GM19351 (cell line): Measurements from ENCODE around the gene ANKRD40.
"Not testable (repeated sequence)": the region's sequence is repeated elsewhere in the genome, so short reads cannot be mapped to it uniquely, and the experiment has no call there.

ENCODE experiments used
- ATAC-seq: cut with Tn5 transposase; IDR thresholded peaks from one replicate; pipeline ENCODE4 v1.9.1; 2021; ENCODE audit warnings: mild to moderate bottlenecking, moderate library complexity; ENCODE audit not compliant: unreplicated experiment

ANKRD40 gene, protein sequence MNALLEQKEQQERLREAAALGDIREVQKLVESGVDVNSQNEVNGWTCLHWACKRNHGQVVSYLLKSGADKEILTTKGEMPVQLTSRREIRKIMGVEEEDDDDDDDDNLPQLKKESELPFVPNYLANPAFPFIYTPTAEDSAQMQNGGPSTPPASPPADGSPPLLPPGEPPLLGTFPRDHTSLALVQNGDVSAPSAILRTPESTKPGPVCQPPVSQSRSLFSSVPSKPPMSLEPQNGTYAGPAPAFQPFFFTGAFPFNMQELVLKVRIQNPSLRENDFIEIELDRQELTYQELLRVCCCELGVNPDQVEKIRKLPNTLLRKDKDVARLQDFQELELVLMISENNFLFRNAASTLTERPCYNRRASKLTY

DNA sequence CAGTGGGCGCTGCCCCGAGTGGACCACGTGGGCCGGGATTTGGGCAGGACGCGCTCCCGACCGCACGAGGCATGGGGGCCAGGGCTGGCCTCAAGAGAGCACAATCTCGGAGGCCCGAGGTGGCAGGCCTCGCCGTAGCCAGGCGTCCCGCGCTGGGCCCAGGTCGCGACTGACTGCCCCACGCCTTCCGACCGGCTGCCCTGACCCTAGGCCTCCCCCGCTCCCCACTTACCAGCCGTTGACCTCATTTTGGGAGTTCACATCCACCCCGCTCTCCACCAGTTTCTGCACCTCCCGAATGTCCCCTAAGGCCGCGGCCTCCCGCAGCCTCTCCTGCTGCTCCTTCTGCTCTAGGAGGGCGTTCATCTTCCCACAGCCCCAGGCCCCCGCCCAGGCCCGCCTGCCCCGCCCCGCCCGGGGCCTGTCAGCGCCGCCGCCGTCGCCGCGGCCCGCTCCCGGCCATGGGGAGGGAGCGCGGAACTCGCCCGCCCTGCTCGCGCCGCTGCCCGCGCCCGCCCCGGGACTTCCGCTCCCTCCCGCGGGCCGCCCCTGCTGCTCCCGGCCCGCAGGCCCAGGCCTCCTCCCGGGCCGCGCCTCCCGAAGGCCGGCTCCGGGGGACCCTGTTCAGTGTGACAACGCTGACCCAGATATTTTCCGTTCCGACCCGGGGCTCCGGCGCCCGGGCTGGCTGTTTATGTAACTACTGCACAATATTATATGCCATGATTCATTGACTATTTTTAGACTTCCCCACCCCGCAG is at the start of gene ANKRD40:
TSS of gene ANKRD40 (minus strand) at position 626 of the 761 bp plus-strand sequence. CDS start at position 366, 260 bp downstream.
- peak; percentile 72 for ATAC-seq

DNA sequence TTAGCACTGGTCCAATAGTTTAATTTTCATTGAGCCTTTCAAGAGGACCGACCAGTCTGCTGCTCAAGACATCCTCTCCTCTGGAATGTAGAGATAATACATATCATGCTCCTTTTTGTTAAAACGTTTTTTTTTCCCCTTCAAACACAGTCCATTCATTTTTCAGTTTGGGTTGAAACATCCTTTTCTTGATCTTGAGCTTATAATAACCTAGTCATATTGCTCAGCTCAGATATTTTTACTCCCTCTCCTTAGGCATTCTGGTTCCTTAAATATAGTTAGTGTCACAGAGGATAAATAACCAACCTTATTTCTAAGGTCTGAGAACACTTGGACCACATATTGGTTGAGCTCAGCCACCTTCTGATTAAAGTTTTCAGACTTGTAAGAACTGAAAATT is 46.8 kb upstream of the ANKRD40 start:
- ATAC-seq = no peak

DNA sequence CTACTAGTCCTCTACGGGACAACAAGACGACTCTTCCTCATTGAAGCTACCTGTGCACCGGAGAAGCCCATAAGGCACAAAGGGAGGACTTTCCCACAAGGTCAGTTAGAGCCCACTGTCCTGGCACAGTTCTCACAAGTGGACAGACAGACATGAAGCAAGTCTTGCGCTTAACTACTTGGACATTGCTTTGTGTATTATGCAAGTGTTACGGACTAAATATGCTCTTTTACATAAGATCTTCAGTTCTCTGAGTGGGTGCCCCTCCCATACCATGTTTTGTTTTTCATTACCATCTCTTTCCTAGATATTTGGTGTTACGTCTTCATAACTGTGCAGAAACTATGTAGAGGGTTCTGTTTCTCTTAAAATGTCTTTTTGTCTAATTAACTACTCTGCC is 41.5 kb upstream of the ANKRD40 start:
- ATAC-seq = no peak

DNA sequence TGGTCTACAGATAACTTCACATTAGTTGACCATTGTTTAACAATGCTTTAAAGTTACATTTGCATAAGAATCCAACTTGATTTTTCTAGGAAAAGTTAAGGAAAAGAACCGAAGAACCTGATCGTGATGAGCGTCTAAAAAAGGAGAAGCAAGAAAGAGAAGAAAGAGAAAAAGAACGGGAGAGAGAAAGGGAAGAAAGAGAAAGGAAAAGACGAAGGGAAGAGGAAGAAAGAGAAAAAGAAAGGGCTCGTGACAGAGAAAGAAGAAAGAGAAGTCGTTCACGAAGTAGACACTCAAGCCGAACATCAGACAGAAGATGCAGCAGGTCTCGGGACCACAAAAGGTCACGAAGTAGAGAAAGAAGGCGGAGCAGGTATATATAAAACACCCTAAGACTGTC is 37.9 kb upstream of the ANKRD40 start:
- no peak for ATAC-seq

DNA sequence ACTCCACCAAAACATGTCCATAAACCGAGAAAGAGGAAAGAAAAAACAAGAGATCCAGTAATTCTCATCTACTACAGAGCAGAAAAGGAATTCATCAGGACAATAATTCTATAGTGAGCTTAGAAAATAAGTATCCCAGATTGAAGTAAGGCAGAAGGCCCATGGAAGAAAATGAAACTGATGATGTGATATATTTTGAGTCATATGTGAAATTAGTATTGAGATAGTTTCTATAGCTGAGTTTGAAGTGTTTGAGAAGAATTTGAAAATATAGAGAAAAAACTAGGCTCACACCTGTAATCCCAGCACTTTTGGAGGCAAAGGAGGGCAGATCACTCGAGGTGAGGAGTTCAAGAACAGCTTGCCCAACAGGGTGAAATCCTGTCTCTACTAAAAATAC is 31.4 kb upstream of the ANKRD40 start:
- ATAC-seq = no peak

DNA sequence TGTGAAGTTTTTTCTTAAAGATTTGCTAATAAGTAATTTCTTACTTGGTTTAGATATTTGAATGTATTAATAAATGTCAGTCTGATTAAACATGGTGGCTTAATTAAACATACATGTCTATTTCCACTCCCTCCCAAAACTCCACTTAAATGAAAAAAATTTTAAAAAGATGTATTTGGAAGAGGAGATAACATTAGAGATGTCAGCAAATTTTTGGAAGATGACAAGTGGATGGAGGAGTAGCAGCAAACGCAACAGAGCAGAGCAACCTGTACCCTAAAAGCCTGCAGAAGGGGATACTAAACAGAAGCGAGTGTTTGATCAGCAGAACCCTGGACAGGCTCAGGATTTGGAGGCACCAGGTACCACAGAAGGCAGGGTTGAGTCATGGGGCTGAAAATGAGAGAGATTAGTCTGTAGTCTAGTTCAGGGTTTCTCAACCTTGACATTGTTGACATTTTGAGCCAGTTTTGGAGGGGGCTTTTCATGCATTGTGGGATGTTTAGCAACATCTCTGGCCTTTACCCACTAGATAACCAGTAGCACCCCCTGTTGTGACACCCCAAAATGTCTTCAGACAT is 29.5 kb upstream of the ANKRD40 start:
- ATAC-seq = no peak

DNA sequence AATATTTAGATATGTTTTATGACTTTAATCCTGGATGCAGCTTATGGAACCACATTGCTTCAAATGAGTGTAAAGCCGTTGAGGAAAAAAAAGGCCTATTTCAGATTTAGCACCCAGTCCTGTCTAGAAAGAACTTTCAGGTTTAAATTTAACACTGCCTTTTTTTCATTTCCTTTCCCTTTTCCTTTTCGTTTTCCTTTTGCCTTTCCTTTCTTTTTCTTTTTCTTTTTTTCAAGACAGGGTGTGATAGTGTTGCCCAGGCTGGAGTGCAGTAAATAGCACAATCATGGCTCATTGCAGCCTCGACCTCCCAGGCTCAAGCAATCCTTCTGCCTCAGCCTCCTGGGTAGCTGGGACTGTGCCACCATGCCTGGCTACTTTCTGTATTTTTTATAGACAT is 27.6 kb upstream of the ANKRD40 start:
- no peak for ATAC-seq

DNA sequence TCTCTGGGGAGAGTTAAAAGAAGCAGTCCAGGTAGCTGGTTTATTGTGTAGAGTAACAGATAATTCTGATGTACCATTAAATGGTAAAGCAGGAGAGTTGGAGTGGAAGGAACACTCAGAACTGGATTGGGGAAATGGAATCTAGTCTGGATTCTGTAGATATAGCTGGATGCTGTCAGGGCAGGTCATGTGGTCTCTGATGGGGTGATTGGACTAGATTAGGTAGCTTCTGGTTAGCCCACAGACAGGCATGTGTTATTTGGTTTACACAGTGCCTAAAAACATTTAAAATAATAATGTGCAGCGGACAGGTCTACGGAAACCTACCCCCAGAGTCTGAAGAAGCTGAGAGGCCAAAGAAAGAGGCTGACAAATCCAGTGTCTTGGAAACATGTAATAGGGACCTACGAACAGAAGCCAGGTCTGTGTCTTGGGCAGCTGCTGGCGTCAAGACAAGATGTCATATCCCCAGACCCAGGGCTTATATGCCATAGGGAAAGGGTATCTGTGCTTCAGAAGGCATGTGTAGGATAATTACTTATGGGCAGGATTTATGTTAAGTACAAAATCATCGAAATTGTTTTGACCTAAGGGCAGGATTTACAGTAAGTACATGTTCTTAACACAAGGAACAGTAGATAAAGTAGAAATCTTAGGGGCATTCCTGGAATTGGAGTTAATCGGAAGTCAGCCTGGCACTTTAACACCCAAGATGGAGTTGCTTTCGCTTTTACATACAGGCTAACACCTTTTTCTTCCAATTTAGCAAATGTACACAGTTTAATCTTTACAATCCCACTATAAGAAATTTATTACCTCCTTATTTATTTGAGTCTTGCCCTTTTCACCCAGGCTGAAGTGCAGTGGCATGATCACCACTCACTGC is 24.1 kb upstream of the ANKRD40 start:
- ATAC-seq = no peak

DNA sequence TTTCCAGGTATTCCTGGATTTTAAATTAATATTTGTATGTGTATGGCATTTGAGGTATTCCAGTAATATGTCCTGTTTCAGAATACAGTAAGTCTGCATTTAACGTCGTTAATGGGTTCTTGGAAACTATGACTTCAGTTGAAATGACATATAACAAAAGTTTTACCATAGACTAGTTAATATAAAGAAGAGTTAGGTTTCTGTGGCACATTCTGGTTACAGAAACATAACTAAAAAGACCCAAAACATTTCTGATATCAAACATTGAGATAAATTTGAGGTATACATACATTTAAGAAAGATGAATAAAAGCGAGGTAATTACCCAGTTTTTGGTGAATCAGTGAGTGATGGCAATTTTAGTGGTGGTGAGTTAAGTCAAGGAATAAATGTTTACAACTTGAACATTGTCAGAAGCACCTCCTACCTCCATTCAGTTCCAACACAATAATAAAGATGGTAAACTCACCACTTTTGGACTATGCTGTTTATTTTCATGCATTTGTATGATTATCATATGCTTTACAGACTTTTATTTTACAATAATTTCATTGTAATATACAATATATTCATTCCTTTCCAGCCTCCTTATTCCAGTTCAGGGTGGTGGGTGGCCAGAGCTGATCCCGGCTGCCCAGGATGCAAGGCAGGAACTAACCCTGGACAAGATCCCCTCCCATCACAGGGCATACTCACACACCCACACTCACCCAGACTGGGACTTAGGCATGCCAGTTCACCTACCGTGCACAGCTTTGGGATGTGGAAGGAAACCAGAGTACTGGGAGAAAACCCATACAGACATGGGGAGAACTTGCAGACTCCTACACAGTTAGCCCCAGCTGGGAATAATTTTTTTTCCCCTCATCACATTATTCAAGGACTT is 21.4 kb upstream of the ANKRD40 start:
- no peak for ATAC-seq

DNA sequence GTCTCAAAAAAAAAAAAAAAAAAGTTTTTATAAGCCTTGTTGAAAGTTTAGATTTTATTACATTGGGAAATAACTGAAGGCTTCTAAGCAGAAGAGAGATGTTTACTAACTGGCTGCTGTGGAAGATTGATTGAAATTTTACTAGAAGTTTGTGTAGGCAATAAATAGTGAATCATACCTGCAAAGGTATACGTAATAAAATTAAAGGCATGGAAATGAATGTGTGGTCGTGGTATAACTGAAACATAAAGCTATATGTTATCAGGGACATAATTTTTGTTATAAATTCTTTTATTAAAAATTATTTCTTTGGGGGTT is 20.4 kb upstream of the ANKRD40 start:
- ATAC-seq = no peak

DNA sequence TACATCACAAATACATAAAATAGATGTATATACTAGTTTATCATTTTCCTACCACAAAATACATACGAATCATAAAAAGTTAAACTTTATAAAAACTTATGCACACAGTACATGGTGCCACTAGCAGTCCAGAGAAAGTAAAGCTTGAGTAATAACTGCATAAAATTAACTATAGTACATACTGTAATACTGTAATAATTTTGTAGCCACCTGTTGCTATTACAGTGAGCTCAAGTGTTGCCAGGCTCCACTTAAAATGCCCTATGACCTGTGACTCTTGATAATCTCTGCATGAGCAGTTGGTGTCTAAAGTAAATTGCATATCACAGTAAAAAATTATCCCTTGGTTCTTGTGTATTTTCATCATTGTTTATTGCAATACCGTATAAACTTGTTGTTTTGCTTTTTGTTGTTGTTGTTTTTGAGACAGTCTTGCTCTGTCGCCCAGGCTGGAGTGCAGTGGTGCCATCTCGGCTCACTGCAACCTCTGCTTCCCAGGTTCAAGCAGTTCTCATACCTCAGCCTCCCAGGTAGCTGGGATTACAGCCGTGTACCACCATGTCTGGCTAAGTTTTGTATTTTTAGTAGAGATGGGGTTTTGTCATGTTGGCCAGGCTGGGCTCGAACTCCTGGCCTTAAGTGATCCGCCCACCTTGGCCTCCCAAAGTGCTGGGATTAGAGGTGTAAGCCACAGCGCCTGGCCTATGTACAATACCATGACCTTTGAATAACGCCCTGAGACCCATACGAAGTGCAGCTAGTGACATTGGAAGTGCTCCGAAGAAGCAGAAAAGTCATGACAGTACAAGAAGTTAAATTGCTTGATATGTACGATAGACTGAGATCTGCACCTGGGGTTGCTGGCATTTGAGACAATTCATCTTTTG is 18.3 kb upstream of the ANKRD40 start:
- no peak for ATAC-seq

DNA sequence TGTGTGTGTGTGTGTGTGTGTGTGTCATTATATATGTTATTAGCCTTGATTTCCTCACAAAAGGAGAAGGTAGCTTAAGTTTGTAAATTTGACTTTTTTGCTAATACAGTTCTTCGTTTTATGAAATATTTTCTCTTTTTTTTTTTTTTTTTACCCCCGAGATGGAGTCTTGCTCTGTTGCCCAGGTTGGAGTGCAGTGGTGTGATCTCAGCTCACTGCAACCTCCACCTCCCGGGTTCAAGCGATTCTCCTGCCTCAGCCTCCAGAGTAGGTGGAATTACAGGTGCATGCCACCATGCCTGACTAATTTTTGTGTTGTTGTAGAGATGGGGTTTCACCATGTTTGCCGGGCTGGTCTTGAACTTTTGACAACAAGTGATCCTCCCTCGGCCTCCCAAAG is 16.9 kb upstream of the ANKRD40 start:
- not testable (repeated sequence) for ATAC-seq

DNA sequence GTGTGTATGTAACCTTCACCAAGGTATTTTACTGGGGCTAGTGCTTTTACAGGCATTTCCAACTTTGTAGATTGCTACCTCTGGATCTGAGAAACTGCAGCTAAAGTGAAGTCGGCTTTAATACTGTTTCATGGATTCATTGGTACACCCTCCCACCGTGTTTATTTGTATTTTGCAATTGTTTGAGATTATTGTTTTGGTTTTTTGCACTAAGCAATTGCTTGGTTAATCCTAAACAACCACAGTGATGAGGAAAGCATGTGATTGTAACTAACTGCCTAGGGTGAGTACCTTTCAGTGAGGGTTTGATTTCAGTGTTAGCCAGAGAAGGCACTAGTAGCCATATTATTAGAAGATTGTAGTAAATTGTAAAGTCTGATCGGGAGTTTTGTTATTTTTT is 15.0 kb upstream of the ANKRD40 start:
- no peak for ATAC-seq

DNA sequence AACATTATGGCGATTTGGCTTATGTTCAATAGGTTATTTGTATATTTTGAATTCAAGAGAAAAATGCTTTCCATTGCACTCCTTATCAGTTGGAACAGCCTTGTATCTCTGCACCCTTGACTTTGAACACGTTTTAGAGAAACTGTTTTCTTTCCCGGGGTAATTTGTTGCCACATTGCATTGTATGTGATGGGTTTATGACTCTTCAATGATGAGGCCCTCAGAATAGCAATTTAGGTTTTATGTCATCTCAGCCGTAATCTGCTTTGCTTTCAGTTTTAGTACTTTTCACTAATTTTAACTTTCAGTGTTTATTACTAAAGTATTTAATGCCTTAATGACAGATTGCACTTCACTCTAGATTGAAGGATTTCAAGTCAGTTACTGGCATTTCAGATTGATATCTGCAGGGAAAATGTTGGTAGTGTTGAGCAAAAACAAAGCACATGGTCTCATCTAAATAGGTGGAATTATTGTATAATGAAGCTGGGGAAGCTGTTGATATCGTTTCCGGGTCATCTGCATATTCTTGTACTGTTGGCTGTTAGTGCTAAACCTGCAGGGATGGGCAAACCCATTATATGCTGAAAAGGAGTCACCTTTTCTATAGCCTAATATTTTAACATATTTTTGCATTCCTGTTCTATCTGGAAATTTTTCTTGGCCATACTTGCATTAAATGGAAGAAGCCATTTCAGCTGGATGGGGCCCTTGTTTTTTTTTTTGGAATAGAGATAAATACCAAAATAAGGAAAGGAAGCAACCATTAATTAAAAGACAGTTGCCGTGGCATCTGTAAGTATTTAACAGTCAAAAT is 13.7 kb upstream of the ANKRD40 start:
- no peak for ATAC-seq

DNA sequence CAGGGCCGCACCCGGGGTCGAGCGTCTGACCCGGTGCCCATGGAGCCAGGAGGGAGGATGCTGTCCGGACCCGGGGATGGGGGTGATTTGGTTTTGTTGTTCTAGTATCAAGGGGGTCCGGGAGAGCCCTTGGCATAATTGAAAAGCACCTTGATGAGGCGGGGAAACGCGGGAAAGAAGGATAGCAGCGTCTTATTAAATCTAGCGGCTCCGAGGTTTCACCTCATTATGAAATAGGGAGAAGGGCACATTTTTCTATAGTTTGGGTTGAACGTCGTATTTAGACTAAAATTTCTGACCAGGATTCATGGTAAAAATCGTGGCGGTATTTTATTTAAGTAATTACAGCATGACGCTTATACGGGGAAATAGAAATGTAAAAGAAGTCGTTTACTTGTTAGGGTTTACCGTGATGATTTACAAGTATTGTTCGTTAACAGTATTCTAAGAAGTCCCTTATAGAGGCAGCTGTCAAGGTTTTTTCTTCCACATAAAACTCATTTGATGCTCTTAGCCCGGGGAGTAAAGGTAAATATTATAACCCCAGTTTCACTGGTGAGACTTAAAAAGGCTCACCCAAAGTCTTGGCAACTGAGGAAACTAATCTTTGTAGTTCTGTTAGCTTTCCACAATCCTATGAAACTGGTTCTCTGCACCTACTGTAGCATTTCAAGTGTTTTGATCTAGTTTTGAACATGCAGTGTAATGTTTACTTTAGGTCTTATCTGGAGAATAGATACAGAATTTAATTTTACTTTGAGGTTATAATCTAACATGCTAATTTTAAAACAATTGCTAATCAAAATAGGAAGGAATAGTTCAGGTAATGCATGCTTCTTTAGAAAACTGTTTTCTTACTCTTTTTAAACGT is 12.4 kb upstream of the ANKRD40 start:
- ATAC-seq = no peak

DNA sequence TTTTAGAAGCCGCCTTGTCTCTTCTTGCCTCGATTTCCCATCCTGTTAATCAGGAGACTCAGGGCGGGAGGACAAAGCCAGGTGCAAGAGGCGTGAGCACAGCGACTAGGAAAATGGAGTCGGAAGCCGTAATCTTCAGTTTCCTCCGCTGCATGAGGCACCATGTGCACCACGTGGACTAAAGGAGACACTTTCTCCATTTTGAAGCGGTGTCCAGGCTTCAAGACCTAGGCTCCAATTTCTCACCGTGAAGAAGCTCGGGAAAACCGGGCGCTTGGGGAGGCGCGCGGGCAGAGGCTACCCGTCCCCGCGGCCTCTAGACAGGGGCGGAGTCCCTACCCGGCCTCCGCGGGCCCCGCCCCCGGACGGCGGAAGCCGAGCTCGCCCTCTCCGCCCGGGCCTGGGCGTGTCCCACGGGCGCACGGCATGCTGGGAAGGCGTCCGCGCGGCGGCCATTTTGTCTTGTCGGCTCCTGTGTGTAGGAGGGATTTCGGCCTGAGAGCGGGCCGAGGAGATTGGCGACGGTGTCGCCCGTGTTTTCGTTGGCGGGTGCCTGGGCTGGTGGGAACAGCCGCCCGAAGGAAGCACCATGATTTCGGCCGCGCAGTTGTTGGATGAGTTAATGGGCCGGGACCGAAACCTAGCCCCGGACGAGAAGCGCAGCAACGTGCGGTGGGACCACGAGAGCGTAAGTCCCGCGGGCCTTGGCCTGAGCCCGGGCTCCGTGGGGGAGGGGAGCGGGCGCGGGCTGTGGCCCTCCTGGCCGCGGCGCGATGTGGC is 11.6 kb upstream of the ANKRD40 start, which contains the start of gene LUC7L3:
TSS of gene LUC7L3 (plus strand) at position 460 of the 780 bp plus-strand sequence. CDS start at position 590, 130 bp downstream.
- ATAC-seq = peak; percentile 90
